Keratinocyte (primary cell): ENCODE measurements around the gene ARHGEF37. TPM values are rescaled to one million over a fixed set of nuclear protein-coding genes. Genes with fewer than 3 reads are reported as not detected.

Source experiments
- DNase-seq: peaks from one replicate; pipeline ENCODE4 v3.0.0-alpha.2; 2011; ENCODE audit warnings: low read depth, missing footprints, low spot score
- FAIRE-seq: peaks from 2 replicates; lab custom pipeline; 2011; peaks lifted over from hg19 to GRCh38; lab: Jason Lieb, UNC
- H2AFZ ChIP-seq: 2 replicates; pipeline ENCODE4 v1.6.0; 2012; ENCODE audit warnings: low read length, control low read depth, inconsistent platforms; ENCODE audit not compliant: control insufficient read depth
- H3K27ac ChIP-seq: 2 replicates; pipeline ENCODE4 v1.5.1; 2011; ENCODE audit warnings: low read length; ENCODE audit not compliant: control insufficient read depth, insufficient read depth
- H3K27me3 ChIP-seq: 3 replicates; pipeline ENCODE4 v1.6.0; 2011; ENCODE audit warnings: low read length; ENCODE audit not compliant: control insufficient read depth, insufficient read depth; ENCODE audit errors: extremely low read depth
- H3K36me3 ChIP-seq, 2 experiments: 2 replicates in 1 of 2; 3 replicates in 1 of 2; pipeline ENCODE4 v1.5.1; 2011; ENCODE audit warnings: low read length in 2 of 2, mild to moderate bottlenecking in 1 of 2; ENCODE audit not compliant: control insufficient read depth in 2 of 2, insufficient read depth in 2 of 2; ENCODE audit errors: extremely low read depth in 1 of 2
- H3K4me1 ChIP-seq: 3 replicates; pipeline ENCODE4 v1.5.1; 2011; ENCODE audit warnings: low read length; ENCODE audit not compliant: control insufficient read depth, insufficient read depth; ENCODE audit errors: extremely low read depth
- H3K4me2 ChIP-seq: 3 replicates; pipeline ENCODE4 v1.6.0; 2011; ENCODE audit warnings: low read depth, low read length; ENCODE audit not compliant: control insufficient read depth, insufficient read depth; ENCODE audit errors: extremely low read depth
- H3K4me3 ChIP-seq, 3 experiments: fragments of 200-600 bp in 1 of 3; sonication (generic) in 1 of 3; 2 replicates in 2 of 3; 3 replicates in 1 of 3; pipeline ENCODE4 v1.5.1; 2011 to 2016; ENCODE audit warnings: low read length in 3 of 3, mild to moderate bottlenecking in 3 of 3, control low read depth in 2 of 3, inconsistent platforms in 1 of 3, low read depth in 1 of 3, mixed read lengths in 1 of 3, mixed run types in 1 of 3, moderate library complexity in 1 of 3; ENCODE audit not compliant: control insufficient read depth in 2 of 3, insufficient read depth in 2 of 3; ENCODE audit errors: extremely low read depth in 1 of 3
- H3K79me2 ChIP-seq: 2 replicates; pipeline ENCODE4 v1.6.0; 2012; ENCODE audit warnings: low read length; ENCODE audit not compliant: control insufficient read depth, insufficient read depth
- H3K9ac ChIP-seq: 3 replicates; pipeline ENCODE4 v1.6.0; 2011; ENCODE audit warnings: low read length; ENCODE audit not compliant: control insufficient read depth, insufficient read depth; ENCODE audit errors: extremely low read depth
- H3K9me1 ChIP-seq: 3 replicates; pipeline ENCODE4 v1.6.0; 2011; ENCODE audit warnings: low read length; ENCODE audit not compliant: control insufficient read depth, insufficient read depth; ENCODE audit errors: extremely low read depth
- H3K9me3 ChIP-seq: 2 replicates; pipeline ENCODE4 v1.5.1; 2012; ENCODE audit warnings: low read depth, low read length; ENCODE audit not compliant: control insufficient read depth
- H4K20me1 ChIP-seq: 3 replicates; pipeline ENCODE4 v1.6.0; 2011; ENCODE audit warnings: low read length; ENCODE audit not compliant: control insufficient read depth, insufficient read depth; ENCODE audit errors: extremely low read depth
- EZH2 ChIP-seq: IDR thresholded peaks from one replicate; pipeline ENCODE4 v1.6.1; 2012; ENCODE audit warnings: inconsistent platforms, mild to moderate bottlenecking, low read length, moderate library complexity
- dilution Hi-C: fragments of 300-500 bp; cut with MboI; formaldehyde crosslinking; loops from one replicate; pipeline ENCODE4 v1.7.0; 2020; ENCODE audit warnings: low sequenced_read_pairs; ENCODE audit not compliant: extremely low pct_ligation_motif_present
- polyA plus RNA-seq, 5 experiments: library from polyadenylated mRNA; depleted of rRNA in 3 of 5; stranded (reverse) in 3 of 5; stranded (forward) in 1 of 5; unstranded in 1 of 5; fragments of >200 nt; gene quantifications; 1 replicate in 1 of 5; 2 replicates in 3 of 5; 3 replicates in 1 of 5; pipeline versions ENCODE4 v1.2.1 to v1.2.3, GENCODE V29; 2011 to 2012; ENCODE audit warnings: missing spikeins in 2 of 5, low read depth in 1 of 5, low replicate concordance in 1 of 5
- TF ChIP-seq, protein P1 (sequence below), 3 experiments: IDR thresholded peaks in 1 of 3; conservative IDR thresholded peaks in 1 of 3; optimal IDR thresholded peaks in 1 of 3; 2 replicates in 2 of 3; 3 replicates in 1 of 3; pipeline versions ENCODE3 to v1.5.1; 2011; ENCODE audit warnings: low read length in 3 of 3, mild to moderate bottlenecking in 3 of 3, moderate library complexity in 2 of 3, control low read depth in 1 of 3, inconsistent platforms in 1 of 3; ENCODE audit not compliant: insufficient read depth in 2 of 3; ENCODE audit errors: extremely low read depth in 1 of 3

ARHGEF37 gene
- polyA plus RNA-seq, 1 donor (not counting 4 experiments of a cell fraction or from before 2014, with no cell fraction given), result 8.7 TPM

DNA sequence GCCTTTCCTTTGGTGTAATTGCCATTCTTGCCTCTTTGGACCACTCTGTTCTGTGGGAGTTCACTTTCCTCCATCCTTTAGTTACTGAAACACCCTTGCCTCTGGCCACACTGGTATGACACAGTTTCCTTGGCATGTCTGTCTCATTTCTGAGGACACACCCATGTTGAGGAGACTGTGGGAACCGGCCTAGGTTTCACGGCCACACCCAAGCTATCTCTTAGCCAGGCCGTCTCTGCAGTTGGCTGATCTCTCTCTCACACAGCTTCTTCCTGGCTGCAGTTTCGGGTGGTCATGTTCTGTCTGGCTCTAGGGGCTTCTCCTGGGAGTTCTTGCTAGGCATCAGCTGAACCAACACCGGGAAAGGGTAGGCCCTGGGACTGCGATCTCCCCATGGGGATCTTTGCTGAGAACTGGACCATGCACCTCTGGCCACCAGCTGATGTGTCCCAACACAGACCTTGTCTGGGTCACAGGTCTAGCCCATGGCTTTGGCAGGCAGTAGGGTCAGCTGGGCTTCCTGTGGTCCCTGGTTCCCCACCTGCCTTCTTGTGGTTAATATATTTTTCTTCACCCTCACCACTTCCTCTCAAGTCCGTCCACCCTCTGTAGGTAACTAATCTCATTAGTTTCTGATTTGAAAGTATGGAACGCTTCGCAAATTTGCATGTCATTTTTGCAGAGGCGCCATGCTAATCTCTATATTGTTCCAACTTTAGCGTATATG lies 24.9 kb downstream of the ARHGEF37 start:
- Histone ChIP-seq H3K9me1 (no peaks in the 10 kb centered on the region), H3K4me3 (peak overlapping the region in 1 of 3 experiments; percentile 16), H3K4me2 (peak overlapping the region; percentile 79), H3K79me2 (no peaks in the 10 kb centered on the region), H3K4me1 (peaks cover 35% of the 10 kb centered on the region), H3K27me3 (no peaks in the 10 kb centered on the region), H2AFZ (peak overlapping the region; percentile 17), H3K9ac (peak overlapping the region; percentile 86), H3K27ac (peak overlapping the region; percentile 98), H3K36me3 (peaks cover 0 to 13% of the 10 kb centered on the region in 2 experiments), H3K9me3 (peaks cover 5% of the 10 kb centered on the region), H4K20me1 (no peaks in the 10 kb centered on the region)
- dilution Hi-C loops, result no loop called here
- DNase-seq (peak; percentile 94), FAIRE-seq (peak; percentile 92)
- TF ChIP-seq, protein P1, sequence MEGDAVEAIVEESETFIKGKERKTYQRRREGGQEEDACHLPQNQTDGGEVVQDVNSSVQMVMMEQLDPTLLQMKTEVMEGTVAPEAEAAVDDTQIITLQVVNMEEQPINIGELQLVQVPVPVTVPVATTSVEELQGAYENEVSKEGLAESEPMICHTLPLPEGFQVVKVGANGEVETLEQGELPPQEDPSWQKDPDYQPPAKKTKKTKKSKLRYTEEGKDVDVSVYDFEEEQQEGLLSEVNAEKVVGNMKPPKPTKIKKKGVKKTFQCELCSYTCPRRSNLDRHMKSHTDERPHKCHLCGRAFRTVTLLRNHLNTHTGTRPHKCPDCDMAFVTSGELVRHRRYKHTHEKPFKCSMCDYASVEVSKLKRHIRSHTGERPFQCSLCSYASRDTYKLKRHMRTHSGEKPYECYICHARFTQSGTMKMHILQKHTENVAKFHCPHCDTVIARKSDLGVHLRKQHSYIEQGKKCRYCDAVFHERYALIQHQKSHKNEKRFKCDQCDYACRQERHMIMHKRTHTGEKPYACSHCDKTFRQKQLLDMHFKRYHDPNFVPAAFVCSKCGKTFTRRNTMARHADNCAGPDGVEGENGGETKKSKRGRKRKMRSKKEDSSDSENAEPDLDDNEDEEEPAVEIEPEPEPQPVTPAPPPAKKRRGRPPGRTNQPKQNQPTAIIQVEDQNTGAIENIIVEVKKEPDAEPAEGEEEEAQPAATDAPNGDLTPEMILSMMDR (optimal IDR thresholded peaks at IDR 0.05 in 1 of 3, IDR thresholded peaks at IDR 0.05 in 1 of 3, conservative IDR thresholded peaks at IDR 0.05 in 1 of 3; ENCODE audit: extremely low read depth in 1 of 3, insufficient read depth in 2 of 3, low read length in 3 of 3), result no peak
- no peak for TF ChIP-seq EZH2

DNA sequence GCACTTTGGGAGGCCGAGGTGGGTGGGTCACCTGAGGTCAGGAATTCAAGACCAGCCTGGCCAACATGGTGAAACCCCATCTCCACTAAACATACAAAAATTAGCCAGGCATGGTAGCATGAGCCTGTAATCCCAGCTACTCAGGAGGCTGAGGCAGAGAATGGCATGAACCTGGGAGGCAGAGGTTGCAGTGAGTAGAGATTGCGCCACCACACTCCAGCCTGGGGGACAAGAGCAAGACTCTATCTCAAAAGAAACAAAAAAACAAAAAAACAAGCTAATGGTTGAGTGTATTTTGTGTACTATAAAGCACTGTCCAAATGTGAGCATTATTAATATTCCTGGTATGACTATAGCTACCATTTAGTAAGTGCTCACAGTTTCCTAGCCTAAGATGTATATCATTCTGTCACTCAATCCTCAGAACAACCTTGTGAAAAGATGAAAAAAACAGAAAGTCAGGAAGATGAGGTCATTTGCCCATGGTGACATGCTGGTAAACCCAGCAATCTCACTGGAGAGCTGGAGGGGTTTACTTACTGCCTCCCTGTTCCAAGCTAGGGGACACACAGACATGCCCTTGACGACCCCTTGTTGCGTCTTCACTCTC lies 27.7 kb downstream of the ARHGEF37 start:
- no peak overlapping the region for H3K4me3 ChIP-seq
- peaks cover 34% of the 10 kb centered on the region for H3K4me1 ChIP-seq
- H3K9ac ChIP-seq, result peak overlapping the region; percentile 15
- H3K27me3 ChIP-seq, result no peaks in the 10 kb centered on the region
- no peak overlapping the region for H2AFZ ChIP-seq
- H3K9me3 ChIP-seq, result peaks cover 5% of the 10 kb centered on the region
- H3K4me2 ChIP-seq, result no peak overlapping the region
- peak overlapping the region; percentile 54 for H3K27ac ChIP-seq
- no peaks in the 10 kb centered on the region for H4K20me1 ChIP-seq
- dilution Hi-C loops, result no loop called here
- H3K79me2 ChIP-seq, result no peaks in the 10 kb centered on the region
- no peak for FAIRE-seq
- DNase-seq, result no peak
- H3K36me3 ChIP-seq, result peaks cover 0 to 11% of the 10 kb centered on the region in 2 experiments
- peaks cover 2% of the 10 kb centered on the region for H3K9me1 ChIP-seq
- TF ChIP-seq EZH2, result no peak
- TF ChIP-seq, protein P1 (optimal IDR thresholded peaks at IDR 0.05 in 1 of 3, IDR thresholded peaks at IDR 0.05 in 1 of 3, conservative IDR thresholded peaks at IDR 0.05 in 1 of 3; ENCODE audit: extremely low read depth in 1 of 3, insufficient read depth in 2 of 3, low read length in 3 of 3), result no peak
